Cerebellar cortex (tissue), 1 donor: ENCODE results near the gene ANKRD24.
A peak's percentile ranks its signal among the peaks of the same experiment; 100 is the strongest.
"Not testable (repeated sequence)": the region's sequence is repeated elsewhere in the genome, so short reads cannot be mapped to it uniquely, and the experiment has no call there.

Experiments used
- DNase-seq: peaks from one replicate; pipeline ENCODE4 v3.0.0-alpha.2; 2015; ENCODE audit warnings: low spot score

The ANKRD24 gene

DNA sequence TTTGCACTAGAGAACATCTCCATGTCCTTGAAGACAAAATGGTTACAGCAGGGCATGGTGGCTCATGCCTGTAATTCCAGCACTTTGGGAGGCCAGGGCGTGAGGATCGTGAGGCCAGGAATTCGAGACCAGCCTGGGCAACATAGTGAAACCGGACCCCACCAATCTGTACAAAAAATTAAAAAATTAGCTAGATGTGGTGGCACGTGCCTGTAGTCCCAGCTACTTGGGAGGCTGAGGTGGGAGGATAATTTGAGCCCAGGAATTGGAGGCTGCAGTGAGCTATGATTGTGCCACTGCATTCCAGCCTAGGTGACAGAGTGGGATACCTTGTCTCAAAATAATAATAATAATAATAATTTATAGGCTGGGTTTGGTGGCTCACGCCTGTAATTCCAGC is 47.7 kb downstream of the ANKRD24 start:
- not testable (repeated sequence) for DNase-seq

- DNase-seq: not testable (repeated sequence)
Observed at GRCh38 chr19:4231521-4231920, 49.0 kb downstream of the ANKRD24 start.

DNA sequence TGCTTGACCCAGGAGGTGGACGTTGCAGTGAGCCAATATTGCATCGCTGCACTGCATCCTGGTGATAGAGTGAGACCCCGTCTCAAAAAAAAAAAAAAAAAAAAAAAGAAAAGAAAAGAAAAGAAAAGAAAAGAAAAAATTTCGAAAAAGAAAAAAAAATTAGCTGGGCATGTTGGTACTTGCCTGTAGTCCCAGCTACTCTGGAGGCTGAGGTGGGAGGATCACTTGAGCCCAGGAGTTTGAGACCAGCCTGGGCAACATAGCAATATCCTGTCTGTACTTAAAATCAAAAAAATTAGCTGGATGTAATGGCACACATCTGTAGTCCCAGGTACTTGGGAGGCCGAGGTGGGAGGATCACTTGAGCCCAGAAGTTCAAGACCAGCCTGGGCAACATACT is 49.6 kb downstream of the ANKRD24 start:
- not testable (repeated sequence) for DNase-seq

GRCh38 chr19:4232614-4233281 is 50.3 kb downstream of the ANKRD24 start:
- DNase-seq: no peak

GRCh38 chr19:4233282-4233853 is 50.9 kb downstream of the ANKRD24 start:
- peak; percentile 37 for DNase-seq

DNA sequence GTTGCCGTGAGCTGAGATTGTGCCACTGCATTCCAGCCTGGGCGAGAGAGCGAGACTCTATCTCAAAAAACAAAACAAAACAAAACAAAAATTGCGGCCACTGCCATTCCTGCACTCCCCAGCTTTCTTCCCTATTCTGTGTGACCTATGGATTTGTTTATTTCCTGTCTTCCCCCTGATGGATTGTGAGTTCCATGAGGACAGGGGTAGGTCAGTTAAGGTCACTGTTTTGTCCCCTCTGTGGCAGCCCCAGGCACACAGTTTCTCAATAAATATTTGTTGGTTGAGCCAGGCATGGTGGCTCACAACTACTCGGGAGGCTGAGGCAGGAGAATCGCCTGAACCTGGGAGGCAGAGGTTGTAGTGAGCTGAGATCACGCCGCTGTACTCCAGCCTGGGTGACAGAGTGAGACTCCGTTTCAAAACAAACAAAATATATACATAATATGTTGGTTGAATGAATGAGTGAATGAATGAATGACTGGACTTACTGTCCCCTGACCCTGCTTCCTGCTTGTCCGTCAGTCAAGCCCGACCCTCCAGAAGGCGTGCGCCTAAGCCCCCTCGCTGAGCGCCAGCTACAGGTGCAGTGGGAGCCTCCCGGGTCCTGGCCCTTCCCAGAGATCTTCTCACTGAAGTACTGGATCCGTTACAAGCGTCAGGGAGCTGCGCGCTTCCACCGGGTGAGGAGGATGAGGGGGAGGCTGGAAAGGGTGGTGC is 51.8 kb downstream of the ANKRD24 start:
- no peak for DNase-seq

DNA sequence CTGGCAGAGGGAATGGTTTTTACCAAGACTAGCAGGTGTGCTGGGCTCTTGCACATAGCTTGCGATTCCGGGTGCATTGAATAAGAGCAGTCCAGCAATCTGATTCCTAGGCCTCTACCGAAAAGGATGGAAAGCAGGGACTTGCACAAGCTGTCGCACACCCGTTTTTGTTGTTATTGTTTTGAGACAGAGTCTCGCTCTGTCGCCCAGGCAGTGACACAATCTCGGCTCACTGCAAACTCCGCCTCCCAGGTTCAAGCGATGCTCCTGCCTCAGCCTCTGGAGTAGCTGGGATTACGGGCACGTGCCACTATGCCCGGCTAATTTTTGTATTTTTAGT is 52.3 kb downstream of the ANKRD24 start:
- DNase-seq: no peak

GRCh38 chr19:4237510-4237909 is 55.0 kb downstream of the ANKRD24 start:
- DNase-seq: not testable (repeated sequence)

GRCh38 chr19:4238831-4239230 is 56.3 kb downstream of the ANKRD24 start:
- DNase-seq: no peak

DNA sequence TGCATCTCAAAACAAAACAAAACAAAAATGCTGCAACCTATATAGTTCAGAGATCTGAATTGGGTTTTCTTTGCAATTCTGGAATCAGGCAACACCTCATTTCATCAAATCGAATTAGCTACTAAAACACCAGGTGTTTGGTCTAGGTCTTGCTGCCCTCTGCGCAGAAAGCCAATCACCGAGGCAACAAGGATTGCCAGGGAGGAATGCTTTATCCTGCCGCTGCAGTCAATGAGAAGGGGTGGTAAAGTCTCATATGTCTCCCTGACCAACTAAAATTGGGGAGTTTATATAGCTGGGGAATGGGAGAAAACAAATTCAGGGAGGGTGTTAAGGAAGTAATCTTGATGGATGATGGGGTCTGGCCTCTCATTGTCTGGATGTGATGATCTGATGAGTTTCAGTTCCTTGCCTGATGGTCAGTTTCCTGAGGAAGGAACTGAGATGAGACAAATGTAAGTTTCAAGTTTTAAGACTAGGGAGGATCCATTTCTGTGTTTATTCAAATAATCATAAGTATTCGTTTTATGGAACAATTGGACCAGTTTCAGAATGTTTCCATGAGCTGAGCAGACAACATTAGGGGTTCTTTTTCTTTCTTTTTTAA is 59.4 kb downstream of the ANKRD24 start:
- DNase-seq: no peak

DNA sequence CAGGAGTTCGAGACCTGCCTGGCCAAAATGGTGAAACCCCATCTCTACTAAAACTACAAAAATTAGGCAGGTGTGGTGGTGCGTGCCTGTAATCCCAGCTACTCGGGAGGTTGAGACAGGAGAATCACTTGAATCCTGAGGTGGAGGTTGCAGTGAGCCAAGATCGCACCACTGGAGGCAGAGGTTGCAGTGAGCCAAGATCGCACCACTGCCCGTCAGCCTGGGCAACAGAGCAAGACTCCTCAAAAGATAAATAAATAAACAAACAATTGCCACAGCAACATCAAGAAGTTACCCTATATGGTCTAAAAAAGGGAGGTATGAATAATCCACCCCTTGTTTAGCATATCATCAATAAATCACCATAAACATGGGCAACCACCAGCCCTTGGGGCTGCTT is 63.4 kb downstream of the ANKRD24 start:
- DNase-seq: not testable (repeated sequence)

GRCh38 chr19:4246767-4247593 is 64.5 kb downstream of the ANKRD24 start, which contains the start of gene YJU2:
Gene YJU2 (plus strand): TSS chr19:4247080. CDS start chr19:4247147, 67 bp downstream.
- peak; percentile 99 for DNase-seq

GRCh38 chr19:4256563-4256962 is 74.1 kb downstream of the ANKRD24 start:
- no peak for DNase-seq

DNA sequence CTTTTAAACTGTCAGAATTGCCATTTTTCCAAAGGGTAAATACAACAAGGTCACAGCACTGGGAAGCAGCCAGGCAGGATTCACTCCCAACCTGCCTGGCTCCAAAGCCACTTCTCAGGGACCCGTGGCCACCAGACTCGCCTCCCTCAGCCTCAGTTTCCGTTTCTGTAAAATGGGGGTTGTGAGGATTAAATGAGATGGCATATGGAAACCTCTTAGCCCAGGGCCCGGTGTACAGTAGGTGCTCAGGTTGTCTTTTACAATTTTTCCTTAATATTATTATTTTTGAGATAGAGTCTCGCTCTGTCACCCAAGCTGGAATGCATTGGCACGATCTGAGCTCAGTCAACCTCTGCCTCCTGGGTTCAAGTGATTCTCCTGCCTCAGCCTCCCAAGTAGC is 74.5 kb downstream of the ANKRD24 start:
- DNase-seq: no peak

GRCh38 chr19:4258181-4258580 is 75.7 kb downstream of the ANKRD24 start:
- DNase-seq: no peak

GRCh38 chr19:4260613-4261191 is 78.2 kb downstream of the ANKRD24 start:
- no peak for DNase-seq

GRCh38 chr19:4264812-4265211 is 82.3 kb downstream of the ANKRD24 start:
- DNase-seq: no peak

DNA sequence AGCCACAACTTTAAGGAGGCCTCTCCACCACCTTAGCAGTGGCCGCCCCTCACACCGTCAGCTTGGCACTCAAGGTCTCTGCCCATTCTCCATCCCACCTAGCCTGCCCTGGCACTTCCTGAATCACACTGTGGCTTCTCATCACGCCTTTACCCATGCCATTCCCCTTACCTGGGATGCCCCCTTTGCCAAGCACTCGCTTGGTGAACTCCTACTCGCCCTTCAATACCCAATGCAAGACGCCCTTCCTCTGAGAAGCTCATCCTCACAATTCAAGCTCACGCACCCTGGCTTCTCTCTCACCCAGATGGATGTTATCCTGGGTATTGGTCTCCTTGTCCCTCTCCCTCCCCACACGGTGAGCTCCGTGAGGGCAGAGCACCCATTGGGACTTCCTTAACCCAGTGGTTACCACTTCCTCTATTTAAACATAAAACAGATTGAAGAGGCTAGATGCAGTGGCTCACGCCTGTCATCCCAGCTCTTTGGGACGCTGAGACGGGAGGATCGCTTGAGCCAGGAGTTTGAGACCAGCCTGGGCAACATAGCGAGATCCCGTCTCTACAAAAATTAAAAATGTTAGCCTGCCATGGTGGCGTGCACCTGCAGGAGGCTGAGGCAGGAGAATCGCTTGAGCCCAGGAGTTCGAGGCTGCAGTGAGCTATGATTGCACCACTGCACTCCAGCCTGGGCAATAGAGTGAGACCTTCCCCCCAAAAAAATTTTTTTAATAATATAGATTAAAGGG is 83.9 kb downstream of the ANKRD24 start:
- DNase-seq: no peak

DNA sequence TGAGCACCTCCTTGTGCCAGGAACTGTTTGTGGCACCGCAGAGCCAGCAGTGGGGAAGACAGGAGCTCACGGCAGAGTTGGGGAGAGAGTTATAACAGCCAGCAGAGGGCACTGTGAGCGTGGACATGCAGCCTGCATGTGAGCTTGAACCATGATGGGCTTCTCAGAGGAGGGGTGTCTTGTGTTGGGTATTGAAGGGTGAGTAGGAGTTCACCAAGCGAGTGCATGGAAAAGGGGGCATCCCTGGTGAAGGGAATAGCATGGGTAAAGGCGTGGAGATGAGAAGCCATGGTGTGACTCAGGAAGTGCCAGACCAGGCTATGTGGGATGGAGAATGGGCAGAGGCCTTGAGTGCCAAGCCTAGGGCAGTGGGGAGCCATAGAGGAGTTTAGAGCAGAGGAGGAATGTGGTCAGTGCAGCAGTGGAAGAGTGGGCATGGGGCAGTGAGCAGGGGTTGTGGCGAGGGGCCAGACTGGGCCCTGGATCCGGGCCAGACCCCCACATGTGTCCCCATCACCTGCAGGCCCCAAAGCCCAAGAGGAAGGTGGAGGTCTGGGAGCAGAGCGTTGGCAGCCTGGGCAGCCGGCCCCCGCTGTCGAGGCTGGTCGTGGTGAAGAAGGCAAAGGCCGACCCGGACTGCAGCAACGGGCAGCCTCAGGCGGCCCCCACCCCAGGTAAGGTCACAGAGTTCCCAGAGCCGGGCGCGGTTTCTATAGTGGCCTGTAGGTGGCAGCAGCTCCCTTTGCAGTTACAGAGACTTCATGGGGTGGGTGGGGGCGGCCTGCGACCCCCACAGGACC is 84.8 kb downstream of the ANKRD24 start:
- peak; percentile 75 for DNase-seq
